Measurements from ENCODE around the gene GRID1.

DNA sequence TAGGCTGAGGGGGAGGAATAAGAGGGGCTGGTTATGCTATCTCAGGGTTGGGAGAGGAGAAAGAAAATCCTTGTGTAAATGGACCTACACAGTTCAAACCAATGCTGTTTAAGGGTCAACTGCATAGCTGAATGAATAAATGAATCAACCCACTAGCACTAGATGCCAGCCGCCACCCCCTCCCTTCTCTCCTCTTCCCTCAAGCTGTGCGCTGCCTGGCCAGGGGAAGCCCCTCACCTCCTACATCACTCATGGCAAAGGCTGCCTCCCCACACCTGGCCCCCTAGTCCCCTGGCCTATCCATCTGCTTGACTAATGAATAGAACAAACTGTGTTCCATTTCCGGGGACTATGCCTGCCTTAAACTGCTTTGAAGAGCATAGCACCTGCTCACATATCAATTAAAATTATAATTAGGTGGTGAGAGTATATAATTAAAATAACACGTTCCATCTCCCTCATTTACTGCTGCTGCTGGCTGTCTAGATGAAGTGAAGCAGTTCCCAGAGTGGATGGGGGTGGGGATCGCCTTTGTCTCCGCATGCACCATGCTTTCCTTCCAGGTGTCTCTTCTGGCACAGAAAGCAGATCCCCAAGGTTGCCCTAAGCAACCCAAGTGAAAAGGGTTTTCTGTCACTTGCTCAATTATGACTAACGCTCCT lies 32.6 kb downstream of the GRID1 start:
- TF ChIP-seq GATA2 (CRISPR knock-in tag; IDR thresholded peaks at IDR 0.05): no peak
- TF ChIP-seq RXRA (IDR thresholded peaks at IDR 0.05; ENCODE audit: borderline replicate concordance, low read depth): no peak
- TF ChIP-seq, protein P1, sequence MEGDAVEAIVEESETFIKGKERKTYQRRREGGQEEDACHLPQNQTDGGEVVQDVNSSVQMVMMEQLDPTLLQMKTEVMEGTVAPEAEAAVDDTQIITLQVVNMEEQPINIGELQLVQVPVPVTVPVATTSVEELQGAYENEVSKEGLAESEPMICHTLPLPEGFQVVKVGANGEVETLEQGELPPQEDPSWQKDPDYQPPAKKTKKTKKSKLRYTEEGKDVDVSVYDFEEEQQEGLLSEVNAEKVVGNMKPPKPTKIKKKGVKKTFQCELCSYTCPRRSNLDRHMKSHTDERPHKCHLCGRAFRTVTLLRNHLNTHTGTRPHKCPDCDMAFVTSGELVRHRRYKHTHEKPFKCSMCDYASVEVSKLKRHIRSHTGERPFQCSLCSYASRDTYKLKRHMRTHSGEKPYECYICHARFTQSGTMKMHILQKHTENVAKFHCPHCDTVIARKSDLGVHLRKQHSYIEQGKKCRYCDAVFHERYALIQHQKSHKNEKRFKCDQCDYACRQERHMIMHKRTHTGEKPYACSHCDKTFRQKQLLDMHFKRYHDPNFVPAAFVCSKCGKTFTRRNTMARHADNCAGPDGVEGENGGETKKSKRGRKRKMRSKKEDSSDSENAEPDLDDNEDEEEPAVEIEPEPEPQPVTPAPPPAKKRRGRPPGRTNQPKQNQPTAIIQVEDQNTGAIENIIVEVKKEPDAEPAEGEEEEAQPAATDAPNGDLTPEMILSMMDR (IDR thresholded peaks at IDR 0.05): no peak
